WTC11 (cell line): ENCODE data around the gene RHOF.

Experiments
- JUN ChIP-seq: sonication (generic); formaldehyde crosslinking; IDR thresholded peaks from 2 replicates; pipeline ENCODE4 v1.8.0; 2023; ENCODE audit warnings: mild to moderate bottlenecking, missing genetic modification reagents
- KAT7 ChIP-seq: sonication (generic); formaldehyde crosslinking; IDR thresholded peaks from 2 replicates; pipeline ENCODE4 v1.8.1; 2023; ENCODE audit warnings: missing genetic modification reagents, mild to moderate bottlenecking, borderline replicate concordance
- TF ChIP-seq, protein P1 (sequence below): fragments of 200-600 bp; IDR thresholded peaks from 2 replicates; pipeline ENCODE4 v1.8.0; 2022; ENCODE audit warnings: antibody characterized with exemption

DNA sequence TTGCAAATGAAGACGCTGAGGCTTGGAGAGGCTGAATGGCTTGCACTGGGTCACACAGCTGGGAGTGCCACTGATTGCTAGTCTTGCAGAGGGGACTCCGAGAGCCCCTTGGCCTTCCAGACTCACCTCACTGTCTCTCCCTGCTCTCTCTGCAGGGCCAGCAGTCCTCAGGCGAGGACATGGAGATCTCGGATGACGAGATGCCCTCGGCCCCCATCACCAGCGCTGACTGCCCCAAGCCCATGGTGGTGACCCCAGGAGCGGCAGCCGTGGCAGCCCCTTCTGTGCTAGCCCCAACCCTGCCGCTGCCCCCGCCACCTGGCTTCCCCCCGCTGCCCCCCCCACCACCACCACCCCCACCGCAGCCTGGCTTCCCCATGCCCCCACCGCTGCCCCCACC is 20.5 kb upstream of the RHOF start:
- no peak for TF ChIP-seq JUN (CRISPR knock-in tag)
- TF ChIP-seq, protein P1, sequence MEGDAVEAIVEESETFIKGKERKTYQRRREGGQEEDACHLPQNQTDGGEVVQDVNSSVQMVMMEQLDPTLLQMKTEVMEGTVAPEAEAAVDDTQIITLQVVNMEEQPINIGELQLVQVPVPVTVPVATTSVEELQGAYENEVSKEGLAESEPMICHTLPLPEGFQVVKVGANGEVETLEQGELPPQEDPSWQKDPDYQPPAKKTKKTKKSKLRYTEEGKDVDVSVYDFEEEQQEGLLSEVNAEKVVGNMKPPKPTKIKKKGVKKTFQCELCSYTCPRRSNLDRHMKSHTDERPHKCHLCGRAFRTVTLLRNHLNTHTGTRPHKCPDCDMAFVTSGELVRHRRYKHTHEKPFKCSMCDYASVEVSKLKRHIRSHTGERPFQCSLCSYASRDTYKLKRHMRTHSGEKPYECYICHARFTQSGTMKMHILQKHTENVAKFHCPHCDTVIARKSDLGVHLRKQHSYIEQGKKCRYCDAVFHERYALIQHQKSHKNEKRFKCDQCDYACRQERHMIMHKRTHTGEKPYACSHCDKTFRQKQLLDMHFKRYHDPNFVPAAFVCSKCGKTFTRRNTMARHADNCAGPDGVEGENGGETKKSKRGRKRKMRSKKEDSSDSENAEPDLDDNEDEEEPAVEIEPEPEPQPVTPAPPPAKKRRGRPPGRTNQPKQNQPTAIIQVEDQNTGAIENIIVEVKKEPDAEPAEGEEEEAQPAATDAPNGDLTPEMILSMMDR = no peak
- no peak for TF ChIP-seq KAT7 (CRISPR knock-in tag)
